GM23338 (cell line): ENCODE measurements around the gene ALG14. TPM values are rescaled to one million over a fixed set of nuclear protein-coding genes. Genes with fewer than 3 reads are reported as not detected.
"Not testable (repeated sequence)": the region's sequence is repeated elsewhere in the genome, so short reads cannot be mapped to it uniquely, and the experiment has no call there.

Experiments
- ATAC-seq: fragments of 200-7000 bp; cut with Tn5 transposase; 3 replicates; pipeline ENCODE4 v1.9.1; 2020
- DNase-seq: peaks from one replicate; pipeline ENCODE4 v3.0.0-alpha.2; 2015; ENCODE audit warnings: low spot score
- H2AFZ ChIP-seq: fragments of 200-600 bp; sonication (generic); 2 replicates; pipeline ENCODE4 v1.8.0; 2016; ENCODE audit warnings: antibody characterized with exemption, mild to moderate bottlenecking, moderate library complexity
- H3F3A ChIP-seq: fragments of 200-600 bp; sonication (generic); replicated peaks from 2 replicates; pipeline ENCODE4 v1.8.0; 2017; ENCODE audit warnings: antibody characterized with exemption, mixed run types, low read depth
- H3K27ac ChIP-seq: fragments of 200-600 bp; sonication (generic); 2 replicates; pipeline ENCODE4 v1.6.1; 2016; ENCODE audit warnings: low read depth
- H3K27me3 ChIP-seq: fragments of 200-600 bp; sonication (generic); 2 replicates; pipeline ENCODE4 v1.8.0; 2016; ENCODE audit warnings: mild to moderate bottlenecking, mixed run types, moderate library complexity; ENCODE audit not compliant: insufficient read depth
- H3K36me3 ChIP-seq: fragments of 200-600 bp; sonication (generic); 2 replicates; pipeline ENCODE4 v1.8.0; 2016; ENCODE audit warnings: mild to moderate bottlenecking; ENCODE audit not compliant: insufficient read depth
- H3K4me1 ChIP-seq: fragments of 200-600 bp; sonication (generic); 2 replicates; pipeline ENCODE4 v1.8.0; 2016; ENCODE audit warnings: mild to moderate bottlenecking, moderate library complexity; ENCODE audit not compliant: insufficient read depth
- H3K4me2 ChIP-seq: fragments of 200-600 bp; sonication (generic); 2 replicates; pipeline ENCODE4 v1.7.1; 2017; ENCODE audit warnings: mixed run types
- H3K4me3 ChIP-seq: fragments of 200-600 bp; sonication (generic); 2 replicates; pipeline ENCODE4 v1.6.1; 2016; ENCODE audit warnings: mixed run types
- H3K79me2 ChIP-seq: fragments of 200-600 bp; sonication (generic); replicated peaks from 2 replicates; pipeline ENCODE4 v1.8.0; 2017; ENCODE audit warnings: mild to moderate bottlenecking; ENCODE audit not compliant: insufficient read depth
- H3K9me2 ChIP-seq: fragments of 200-600 bp; sonication (generic); 2 replicates; pipeline ENCODE4 v1.8.0; 2017; ENCODE audit not compliant: insufficient read depth
- H4K20me1 ChIP-seq: fragments of 200-600 bp; sonication (generic); replicated peaks from 2 replicates; pipeline ENCODE4 v1.8.0; 2017; ENCODE audit warnings: mild to moderate bottlenecking; ENCODE audit not compliant: insufficient read depth
- H3K27ac Mint-ChIP-seq: 2 replicates; pipeline ENCODE4 v1.8.0; 2020; ENCODE audit warnings: inconsistent platforms, mild to moderate bottlenecking, moderate library complexity, mixed read lengths
- H3K27me3 Mint-ChIP-seq: 3 replicates; pipeline ENCODE4 v1.8.0; 2022; ENCODE audit warnings: low read depth, mild to moderate bottlenecking, moderate library complexity, mixed read lengths, inconsistent platforms; ENCODE audit not compliant: insufficient read depth, poor library complexity
- H3K36me3 Mint-ChIP-seq: 3 replicates; pipeline ENCODE4 v1.8.0; 2021; ENCODE audit warnings: low read depth, mild to moderate bottlenecking, inconsistent platforms, moderate library complexity, mixed read lengths
- H3K4me1 Mint-ChIP-seq: 3 replicates; pipeline ENCODE4 v1.8.0; 2020; ENCODE audit warnings: mild to moderate bottlenecking, inconsistent platforms, mixed read lengths
- H3K4me3 Mint-ChIP-seq: 3 replicates; pipeline ENCODE4 v1.8.0; 2021; ENCODE audit warnings: moderate library complexity, mild to moderate bottlenecking, inconsistent platforms, mixed read lengths
- H3K9me3 Mint-ChIP-seq: 3 replicates; pipeline ENCODE4 v1.8.0; 2020; ENCODE audit warnings: moderate library complexity, mild to moderate bottlenecking, inconsistent platforms, mixed read lengths
- CREB1 ChIP-seq: fragments of 250-450 bp; sonication (Bioruptor Pico); IDR thresholded peaks from 2 replicates; pipeline ENCODE4 v1.5.0; 2020; ENCODE audit warnings: low read depth, mild to moderate bottlenecking, moderate library complexity
- EZH2 ChIP-seq: fragments of 200-600 bp; sonication (generic); IDR thresholded peaks from one replicate; pipeline ENCODE4 v1.8.0; 2017; ENCODE audit warnings: antibody characterized with exemption, mild to moderate bottlenecking, low read depth; ENCODE audit not compliant: unreplicated experiment
- EZH2phosphoT487 ChIP-seq: fragments of 200-600 bp; sonication (generic); IDR thresholded peaks from one replicate; pipeline ENCODE4 v1.8.1; 2018; ENCODE audit warnings: antibody characterized with exemption; ENCODE audit not compliant: unreplicated experiment
- JUNB ChIP-seq: IDR thresholded peaks from one replicate; pipeline ENCODE4 v1.6.1; 2016; ENCODE audit warnings: antibody characterized with exemption; ENCODE audit not compliant: unreplicated experiment
- POLR2AphosphoS5 ChIP-seq: IDR thresholded peaks from 2 replicates; pipeline ENCODE4 v1.6.1; 2016; ENCODE audit warnings: antibody characterized with exemption, low read depth
- STAT1 ChIP-seq: IDR thresholded peaks from one replicate; pipeline ENCODE4 v1.6.1; 2016; ENCODE audit warnings: antibody characterized with exemption; ENCODE audit not compliant: unreplicated experiment
- ZNF114 ChIP-seq: fragments of 250-450 bp; sonication (Bioruptor Pico); IDR thresholded peaks from 2 replicates; pipeline ENCODE4 v1.5.0; 2020; ENCODE audit warnings: mild to moderate bottlenecking, moderate library complexity
- ZNF331 ChIP-seq: fragments of 250-450 bp; sonication (Bioruptor Pico); IDR thresholded peaks from 2 replicates; pipeline ENCODE4 v1.5.0; 2020; ENCODE audit warnings: low read depth, mild to moderate bottlenecking, moderate library complexity
- polyA plus RNA-seq: library from polyadenylated mRNA; unstranded; fragments of >200 nt; fragmentation: Nextera tagmentation; extraction: Ambion mirVana; gene quantifications from 2 replicates; pipeline ENCODE4 v1.2.1, GENCODE V29; 2016
- total RNA-seq: library from RNA; depleted of rRNA; stranded (reverse); fragments of >200 nt; shearing (Covaris generic); gene quantifications from 2 replicates; pipeline ENCODE4 v1.2.3, GENCODE V29; 2014
- TF ChIP-seq, protein P1 (sequence below): IDR thresholded peaks from one replicate; pipeline ENCODE4 v1.6.1; 2018; ENCODE audit warnings: antibody characterized with exemption; ENCODE audit not compliant: unreplicated experiment
- TF ChIP-seq, protein P2 (sequence below): IDR thresholded peaks from 2 replicates; pipeline ENCODE4 v1.6.1; 2016; ENCODE audit warnings: antibody characterized with exemption

ALG14 gene
- total and polyA plus RNA-seq, 2 experiments from 2014 or later = 0.42 to 2.8 TPM

DNA sequence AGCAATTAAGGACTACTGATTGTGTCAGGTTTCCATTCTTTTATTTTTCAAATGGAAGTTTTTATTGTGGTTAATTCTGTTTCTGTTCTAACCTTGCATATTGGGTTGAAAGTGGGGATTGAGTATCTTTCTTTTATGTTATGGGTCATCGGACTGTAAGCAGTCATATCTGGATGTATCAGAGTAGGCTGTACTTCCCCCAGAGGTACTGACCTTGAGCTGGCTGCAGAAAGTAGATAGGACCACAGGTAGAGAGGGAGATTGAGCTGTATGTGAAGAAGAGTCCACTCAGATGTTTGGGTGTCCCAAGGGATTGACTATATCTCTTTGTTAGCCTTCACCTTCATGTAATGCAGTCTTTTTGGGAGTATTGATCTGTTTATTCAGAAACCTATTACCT, 20.5 kb upstream of the ALG14 start:
- Histone ChIP-seq H3K9me2 (0 out of 2 replicates have a peak, but pooled peaks cover 3% of the 10 kb centered on the region), H3F3A (no peaks in the 10 kb centered on the region), H3K4me3 (no peak overlapping the region), H3K4me1 (no peaks in the 10 kb centered on the region), H3K27ac (no peak overlapping the region), H3K79me2 (no peaks in the 10 kb centered on the region), H3K27me3 (no peaks in the 10 kb centered on the region), H3K36me3 (no peaks in the 10 kb centered on the region), H4K20me1 (no peaks in the 10 kb centered on the region), H2AFZ (no peak overlapping the region), H3K4me2 (no peak overlapping the region)
- H3K9me3 Mint-ChIP-seq = peaks cover 8% of the 10 kb centered on the region; the same call in 1 of the 3 replicates
- H3K36me3 Mint-ChIP-seq = no peaks in the 10 kb centered on the region; the same call in 2 of the 3 replicates
- DNase-seq (no peak), ATAC-seq (no peak)
- no peak overlapping the region for H3K27ac Mint-ChIP-seq
- no peaks in the 10 kb centered on the region; the same call in 2 of the 3 replicates for H3K4me1 Mint-ChIP-seq
- H3K27me3 Mint-ChIP-seq = no peaks in the 10 kb centered on the region
- TF ChIP-seq, protein P1, sequence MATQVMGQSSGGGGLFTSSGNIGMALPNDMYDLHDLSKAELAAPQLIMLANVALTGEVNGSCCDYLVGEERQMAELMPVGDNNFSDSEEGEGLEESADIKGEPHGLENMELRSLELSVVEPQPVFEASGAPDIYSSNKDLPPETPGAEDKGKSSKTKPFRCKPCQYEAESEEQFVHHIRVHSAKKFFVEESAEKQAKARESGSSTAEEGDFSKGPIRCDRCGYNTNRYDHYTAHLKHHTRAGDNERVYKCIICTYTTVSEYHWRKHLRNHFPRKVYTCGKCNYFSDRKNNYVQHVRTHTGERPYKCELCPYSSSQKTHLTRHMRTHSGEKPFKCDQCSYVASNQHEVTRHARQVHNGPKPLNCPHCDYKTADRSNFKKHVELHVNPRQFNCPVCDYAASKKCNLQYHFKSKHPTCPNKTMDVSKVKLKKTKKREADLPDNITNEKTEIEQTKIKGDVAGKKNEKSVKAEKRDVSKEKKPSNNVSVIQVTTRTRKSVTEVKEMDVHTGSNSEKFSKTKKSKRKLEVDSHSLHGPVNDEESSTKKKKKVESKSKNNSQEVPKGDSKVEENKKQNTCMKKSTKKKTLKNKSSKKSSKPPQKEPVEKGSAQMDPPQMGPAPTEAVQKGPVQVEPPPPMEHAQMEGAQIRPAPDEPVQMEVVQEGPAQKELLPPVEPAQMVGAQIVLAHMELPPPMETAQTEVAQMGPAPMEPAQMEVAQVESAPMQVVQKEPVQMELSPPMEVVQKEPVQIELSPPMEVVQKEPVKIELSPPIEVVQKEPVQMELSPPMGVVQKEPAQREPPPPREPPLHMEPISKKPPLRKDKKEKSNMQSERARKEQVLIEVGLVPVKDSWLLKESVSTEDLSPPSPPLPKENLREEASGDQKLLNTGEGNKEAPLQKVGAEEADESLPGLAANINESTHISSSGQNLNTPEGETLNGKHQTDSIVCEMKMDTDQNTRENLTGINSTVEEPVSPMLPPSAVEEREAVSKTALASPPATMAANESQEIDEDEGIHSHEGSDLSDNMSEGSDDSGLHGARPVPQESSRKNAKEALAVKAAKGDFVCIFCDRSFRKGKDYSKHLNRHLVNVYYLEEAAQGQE = no peak
- TF ChIP-seq EZH2phosphoT487 (no peak), CREB1 (CRISPR knock-in tag) (no peak), STAT1 (no peak), ZNF331 (CRISPR knock-in tag) (no peak), JUNB (no peak), POLR2AphosphoS5 (no peak), ZNF114 (no peak), EZH2 (no peak)
- TF ChIP-seq, protein P2, sequence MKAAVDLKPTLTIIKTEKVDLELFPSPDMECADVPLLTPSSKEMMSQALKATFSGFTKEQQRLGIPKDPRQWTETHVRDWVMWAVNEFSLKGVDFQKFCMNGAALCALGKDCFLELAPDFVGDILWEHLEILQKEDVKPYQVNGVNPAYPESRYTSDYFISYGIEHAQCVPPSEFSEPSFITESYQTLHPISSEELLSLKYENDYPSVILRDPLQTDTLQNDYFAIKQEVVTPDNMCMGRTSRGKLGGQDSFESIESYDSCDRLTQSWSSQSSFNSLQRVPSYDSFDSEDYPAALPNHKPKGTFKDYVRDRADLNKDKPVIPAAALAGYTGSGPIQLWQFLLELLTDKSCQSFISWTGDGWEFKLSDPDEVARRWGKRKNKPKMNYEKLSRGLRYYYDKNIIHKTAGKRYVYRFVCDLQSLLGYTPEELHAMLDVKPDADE = no peak
- no peak overlapping the region for H3K4me3 Mint-ChIP-seq

DNA sequence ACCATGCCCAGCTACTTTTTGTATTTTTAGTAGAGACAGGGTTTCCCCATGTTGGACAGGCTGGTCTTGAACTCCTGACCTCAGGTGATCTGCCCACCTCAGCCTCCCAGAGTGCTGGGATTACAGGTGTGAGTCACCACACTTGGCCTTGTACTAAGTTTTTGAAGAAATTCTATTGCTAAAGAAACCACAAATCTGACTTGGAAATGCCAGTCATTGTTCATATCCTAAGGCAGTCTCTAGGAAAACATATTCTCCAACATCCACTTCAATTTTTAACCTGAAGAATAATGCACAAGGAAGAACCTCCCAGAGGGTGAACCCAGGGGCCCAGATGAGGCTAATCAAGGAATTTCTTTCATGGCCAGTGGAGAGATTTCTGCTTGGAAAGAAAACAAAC, 20.1 kb upstream of the ALG14 start:
- H3K4me1 ChIP-seq, H3K27me3 Mint-ChIP-seq, H2AFZ ChIP-seq, H3K27ac ChIP-seq, ATAC-seq, H3K27ac Mint-ChIP-seq, H3K4me3 Mint-ChIP-seq, H3K79me2 ChIP-seq, H3K4me2 ChIP-seq, H3K27me3 ChIP-seq, H3K36me3 Mint-ChIP-seq, H4K20me1 ChIP-seq, H3K9me2 ChIP-seq, H3K4me1 Mint-ChIP-seq, H3K4me3 ChIP-seq, H3K36me3 ChIP-seq, DNase-seq, H3F3A ChIP-seq, H3K9me3 Mint-ChIP-seq: not testable (repeated sequence)

DNA sequence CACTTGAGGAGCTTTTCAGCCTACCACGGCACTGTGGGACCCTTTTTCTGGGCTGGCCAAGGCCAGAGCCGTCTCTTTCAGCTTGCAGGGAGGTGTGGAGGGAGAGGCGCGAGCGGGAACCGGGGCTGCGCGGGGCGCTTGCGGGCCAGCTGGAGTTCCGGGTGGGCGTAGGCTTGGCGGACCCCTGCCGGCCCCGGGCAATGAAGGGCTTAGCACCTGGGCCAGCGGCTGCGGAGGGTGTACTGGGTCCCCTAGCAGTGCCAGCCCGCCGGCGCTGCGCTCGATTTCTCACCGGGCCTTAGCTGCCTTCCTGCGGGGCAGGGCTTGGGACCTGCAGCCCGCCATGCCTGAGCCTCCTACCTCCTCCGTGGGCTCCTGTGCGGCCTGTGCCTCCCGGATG, 18.5 kb upstream of the ALG14 start:
- H4K20me1 ChIP-seq, H3K27me3 Mint-ChIP-seq, ATAC-seq, H3K9me2 ChIP-seq, H3K27ac ChIP-seq, H3K4me2 ChIP-seq, H3K27ac Mint-ChIP-seq, H3K36me3 Mint-ChIP-seq, H3K36me3 ChIP-seq, H3K9me3 Mint-ChIP-seq, H2AFZ ChIP-seq, H3K4me1 Mint-ChIP-seq, H3K4me1 ChIP-seq, H3K4me3 Mint-ChIP-seq, H3F3A ChIP-seq, H3K27me3 ChIP-seq, H3K4me3 ChIP-seq, H3K79me2 ChIP-seq, DNase-seq: not testable (repeated sequence)
